Smooth muscle cell (in vitro differentiated cells): ENCODE measurements around the gene PDE4D. TPM values are rescaled to one million over a fixed set of nuclear protein-coding genes. Genes with fewer than 3 reads are reported as not detected.

ENCODE experiments used
- DNase-seq: peaks from one replicate; lab custom pipeline; 2025; ENCODE audit not compliant: unreplicated experiment; lab: John Stamatoyannopoulos, UW
- H2AFZ ChIP-seq: fragments of 200-600 bp; sonication (generic); 2 replicates; pipeline ENCODE4 v1.6.0; 2016; ENCODE audit warnings: antibody characterized with exemption, low read depth, mild to moderate bottlenecking
- H3F3A ChIP-seq: fragments of 200-600 bp; sonication (generic); 2 replicates; pipeline ENCODE4 v1.6.0; 2017; ENCODE audit warnings: antibody characterized with exemption, low read depth
- H3K27ac ChIP-seq: fragments of 200-600 bp; sonication (generic); 2 replicates; pipeline ENCODE4 v1.5.1; 2016; ENCODE audit warnings: low read depth, mild to moderate bottlenecking
- H3K27me3 ChIP-seq: fragments of 200-600 bp; sonication (generic); 2 replicates; pipeline ENCODE4 v1.6.1; 2016; ENCODE audit warnings: low read depth, mild to moderate bottlenecking
- H3K36me3 ChIP-seq: fragments of 200-600 bp; sonication (generic); 2 replicates; pipeline ENCODE4 v1.5.1; 2016; ENCODE audit warnings: low read depth
- H3K4me1 ChIP-seq: fragments of 200-600 bp; sonication (generic); 2 replicates; pipeline ENCODE4 v1.5.1; 2016; ENCODE audit warnings: low read depth
- H3K4me2 ChIP-seq: fragments of 200-600 bp; sonication (generic); 2 replicates; pipeline ENCODE4 v1.6.0; 2016; ENCODE audit warnings: mild to moderate bottlenecking
- H3K4me3 ChIP-seq: fragments of 200-600 bp; sonication (generic); 2 replicates; pipeline ENCODE4 v1.5.1; 2016; ENCODE audit warnings: mild to moderate bottlenecking
- H3K79me2 ChIP-seq: fragments of 200-600 bp; sonication (generic); 2 replicates; pipeline ENCODE4 v1.6.0; 2016; ENCODE audit warnings: low read depth, mild to moderate bottlenecking
- H3K9ac ChIP-seq: fragments of 200-600 bp; sonication (generic); 2 replicates; pipeline ENCODE4 v1.6.0; 2016; ENCODE audit warnings: low read depth
- H3K9me3 ChIP-seq: fragments of 200-600 bp; sonication (generic); replicated peaks from 2 replicates; pipeline ENCODE4 v1.5.1; 2016; ENCODE audit warnings: low read depth
- H4K20me1 ChIP-seq: fragments of 200-600 bp; sonication (generic); 2 replicates; pipeline ENCODE4 v1.6.0; 2016; ENCODE audit warnings: low read depth
- WGBS: methylation state at CpG from one replicate; pipeline ENCODE4 v1.1.7; 2016; ENCODE audit warnings: low lambda C conversion rate; 5-methylcytosine and 5-hydroxymethylcytosine counted together
- polyA plus RNA-seq: library from polyadenylated mRNA; unstranded; fragments of >200 nt; fragmentation: Nextera tagmentation; extraction: Ambion mirVana; gene quantifications from 2 replicates; pipeline ENCODE4 v1.2.1, GENCODE V29; 2016
- total RNA-seq: library from RNA; depleted of rRNA; stranded (reverse); fragments of >200 nt; gene quantifications from 2 replicates; pipeline ENCODE4 v1.2.3, GENCODE V29; 2014
- TF ChIP-seq, protein P1 (sequence below): fragments of 200-600 bp; sonication (generic); IDR thresholded peaks from 2 replicates; pipeline ENCODE4 v1.5.1; 2017; ENCODE audit warnings: borderline replicate concordance, mild to moderate bottlenecking, antibody characterized with exemption; ENCODE audit not compliant: insufficient read depth, poor library complexity, severe bottlenecking

PDE4D gene
- total and polyA plus RNA-seq, 2 experiments from 2014 or later = 16.4 to 61.0 TPM

DNA sequence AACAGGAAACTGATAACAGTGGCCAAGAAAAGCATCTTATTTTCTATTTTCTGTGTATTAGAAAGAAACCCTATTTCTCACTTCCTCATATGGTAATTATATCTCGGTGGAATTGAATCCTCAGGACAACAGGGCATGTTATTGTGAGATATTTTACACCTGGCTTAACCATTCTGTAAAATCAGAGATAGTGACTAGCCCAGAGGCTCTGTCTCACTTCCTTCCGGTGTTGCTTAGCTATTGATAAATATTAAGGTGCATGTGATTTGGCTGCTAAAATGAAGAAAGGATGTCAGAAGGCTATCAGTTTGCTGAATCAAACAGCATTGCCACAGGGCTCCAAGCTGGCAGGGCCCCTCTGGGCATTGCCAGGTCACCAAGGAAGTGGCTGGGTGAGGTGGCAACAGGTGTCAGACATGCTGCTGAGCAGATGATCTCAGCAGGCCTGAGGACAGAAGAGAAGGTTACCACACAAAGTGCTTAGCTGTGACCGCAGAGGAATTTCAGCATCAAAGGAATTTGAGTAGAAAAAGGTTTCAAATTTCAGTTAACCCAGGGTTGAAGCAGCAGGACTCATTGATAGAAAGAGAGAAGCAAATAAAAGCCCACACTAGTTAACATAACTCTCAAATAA, 330.7 kb downstream of the PDE4D start:
- Histone ChIP-seq H3K4me2 (no peak overlapping the region), H3K27ac (no peak overlapping the region)
- DNase-seq = no peak

DNA sequence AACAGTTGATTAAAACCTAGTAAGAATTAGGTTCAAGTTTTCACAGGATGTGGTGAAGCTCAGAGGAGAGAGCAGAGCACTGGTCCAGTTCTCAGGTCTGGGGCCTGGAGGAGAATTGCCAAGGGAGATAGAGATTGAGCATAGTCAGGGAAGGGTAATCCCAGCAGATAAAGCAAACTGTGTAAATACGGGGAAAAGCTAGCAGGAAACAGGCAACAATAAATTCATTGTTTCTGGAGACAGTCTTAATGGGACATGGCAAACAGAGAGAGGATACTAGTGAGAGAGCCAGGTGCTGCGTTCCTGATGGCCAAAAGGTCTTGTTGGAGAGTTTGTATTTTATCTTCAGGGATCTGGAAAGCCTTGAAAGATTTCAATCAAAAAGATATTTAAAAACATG, 333.0 kb downstream of the PDE4D start:
- H3K4me2 ChIP-seq = no peak overlapping the region

More for the DNA sequence above, 330.7 kb downstream of the PDE4D start:
- TF ChIP-seq, protein P1, sequence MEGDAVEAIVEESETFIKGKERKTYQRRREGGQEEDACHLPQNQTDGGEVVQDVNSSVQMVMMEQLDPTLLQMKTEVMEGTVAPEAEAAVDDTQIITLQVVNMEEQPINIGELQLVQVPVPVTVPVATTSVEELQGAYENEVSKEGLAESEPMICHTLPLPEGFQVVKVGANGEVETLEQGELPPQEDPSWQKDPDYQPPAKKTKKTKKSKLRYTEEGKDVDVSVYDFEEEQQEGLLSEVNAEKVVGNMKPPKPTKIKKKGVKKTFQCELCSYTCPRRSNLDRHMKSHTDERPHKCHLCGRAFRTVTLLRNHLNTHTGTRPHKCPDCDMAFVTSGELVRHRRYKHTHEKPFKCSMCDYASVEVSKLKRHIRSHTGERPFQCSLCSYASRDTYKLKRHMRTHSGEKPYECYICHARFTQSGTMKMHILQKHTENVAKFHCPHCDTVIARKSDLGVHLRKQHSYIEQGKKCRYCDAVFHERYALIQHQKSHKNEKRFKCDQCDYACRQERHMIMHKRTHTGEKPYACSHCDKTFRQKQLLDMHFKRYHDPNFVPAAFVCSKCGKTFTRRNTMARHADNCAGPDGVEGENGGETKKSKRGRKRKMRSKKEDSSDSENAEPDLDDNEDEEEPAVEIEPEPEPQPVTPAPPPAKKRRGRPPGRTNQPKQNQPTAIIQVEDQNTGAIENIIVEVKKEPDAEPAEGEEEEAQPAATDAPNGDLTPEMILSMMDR = no peak
- H3K9me3 ChIP-seq = no peaks in the 10 kb centered on the region
- H3F3A ChIP-seq = no peaks in the 10 kb centered on the region
- peaks cover 12% of the 10 kb centered on the region for H3K4me1 ChIP-seq
- 38% methylated on average over 3 of the region's 3 CpGs for WGBS
- H3K79me2 ChIP-seq = no peaks in the 10 kb centered on the region
- H2AFZ ChIP-seq = no peak overlapping the region
- H3K27me3 ChIP-seq = no peaks in the 10 kb centered on the region
- H3K9ac ChIP-seq = no peak overlapping the region
- no peak overlapping the region for H3K4me3 ChIP-seq
- peaks cover 51% of the 10 kb centered on the region for H4K20me1 ChIP-seq
- no peaks in the 10 kb centered on the region for H3K36me3 ChIP-seq

GRCh38 chr5:59559847-59560246, 333.7 kb downstream of the PDE4D start:
- peaks cover 21% of the 10 kb centered on the region for H3K4me1 ChIP-seq
- no peaks in the 10 kb centered on the region for H3K27me3 ChIP-seq
- WGBS = 73% methylated on average over 4 of the region's 4 CpGs
- no peak for DNase-seq
- H3K9me3 ChIP-seq = no peaks in the 10 kb centered on the region
- no peak overlapping the region for H3K27ac ChIP-seq
- H3K9ac ChIP-seq = no peak overlapping the region
- no peak overlapping the region for H3K4me2 ChIP-seq
- peaks cover 48% of the 10 kb centered on the region for H4K20me1 ChIP-seq
- H3F3A ChIP-seq = no peaks in the 10 kb centered on the region
- TF ChIP-seq, protein P1 = no peak
- H3K4me3 ChIP-seq = no peak overlapping the region
- no peak overlapping the region for H2AFZ ChIP-seq
- no peaks in the 10 kb centered on the region for H3K79me2 ChIP-seq
- no peaks in the 10 kb centered on the region for H3K36me3 ChIP-seq

More for the DNA sequence above, 333.0 kb downstream of the PDE4D start:
- Histone ChIP-seq H3K36me3 (no peaks in the 10 kb centered on the region), H4K20me1 (peaks cover 54% of the 10 kb centered on the region), H3K4me1 (peaks cover 18% of the 10 kb centered on the region), H2AFZ (no peak overlapping the region), H3F3A (no peaks in the 10 kb centered on the region), H3K9ac (no peak overlapping the region), H3K9me3 (no peaks in the 10 kb centered on the region), H3K27ac (no peak overlapping the region), H3K4me3 (no peak overlapping the region), H3K79me2 (no peaks in the 10 kb centered on the region), H3K27me3 (no peaks in the 10 kb centered on the region)
- no peak for DNase-seq
- TF ChIP-seq, protein P1 = no peak
- 70% methylated on average over 2 of the region's 2 CpGs for WGBS

GRCh38 chr5:59559323-59559722, 334.2 kb downstream of the PDE4D start:
- no peak overlapping the region for H2AFZ ChIP-seq

More at GRCh38 chr5:59559323-59559722, 334.2 kb downstream of the PDE4D start:
- Histone ChIP-seq H3K79me2 (no peaks in the 10 kb centered on the region), H3K4me1 (peaks cover 21% of the 10 kb centered on the region), H3F3A (no peaks in the 10 kb centered on the region), H3K9ac (no peak overlapping the region), H3K4me3 (no peak overlapping the region), H3K27me3 (no peaks in the 10 kb centered on the region), H3K27ac (no peak overlapping the region), H3K4me2 (peak overlapping the region; percentile 24), H3K9me3 (no peaks in the 10 kb centered on the region), H3K36me3 (no peaks in the 10 kb centered on the region), H4K20me1 (peaks cover 43% of the 10 kb centered on the region)
- 40% methylated on average over 3 of the region's 3 CpGs for WGBS
- TF ChIP-seq, protein P1 = no peak
- no peak for DNase-seq
